GM18520 (cell line): Measurements from ENCODE around the gene BAIAP3.
"Not testable (repeated sequence)": the region's sequence is repeated elsewhere in the genome, so short reads cannot be mapped to it uniquely, and the experiment has no call there.

Experiments
- ATAC-seq: cut with Tn5 transposase; IDR thresholded peaks from one replicate; pipeline ENCODE4 v1.9.1; 2021; ENCODE audit not compliant: unreplicated experiment

Gene BAIAP3, protein sequence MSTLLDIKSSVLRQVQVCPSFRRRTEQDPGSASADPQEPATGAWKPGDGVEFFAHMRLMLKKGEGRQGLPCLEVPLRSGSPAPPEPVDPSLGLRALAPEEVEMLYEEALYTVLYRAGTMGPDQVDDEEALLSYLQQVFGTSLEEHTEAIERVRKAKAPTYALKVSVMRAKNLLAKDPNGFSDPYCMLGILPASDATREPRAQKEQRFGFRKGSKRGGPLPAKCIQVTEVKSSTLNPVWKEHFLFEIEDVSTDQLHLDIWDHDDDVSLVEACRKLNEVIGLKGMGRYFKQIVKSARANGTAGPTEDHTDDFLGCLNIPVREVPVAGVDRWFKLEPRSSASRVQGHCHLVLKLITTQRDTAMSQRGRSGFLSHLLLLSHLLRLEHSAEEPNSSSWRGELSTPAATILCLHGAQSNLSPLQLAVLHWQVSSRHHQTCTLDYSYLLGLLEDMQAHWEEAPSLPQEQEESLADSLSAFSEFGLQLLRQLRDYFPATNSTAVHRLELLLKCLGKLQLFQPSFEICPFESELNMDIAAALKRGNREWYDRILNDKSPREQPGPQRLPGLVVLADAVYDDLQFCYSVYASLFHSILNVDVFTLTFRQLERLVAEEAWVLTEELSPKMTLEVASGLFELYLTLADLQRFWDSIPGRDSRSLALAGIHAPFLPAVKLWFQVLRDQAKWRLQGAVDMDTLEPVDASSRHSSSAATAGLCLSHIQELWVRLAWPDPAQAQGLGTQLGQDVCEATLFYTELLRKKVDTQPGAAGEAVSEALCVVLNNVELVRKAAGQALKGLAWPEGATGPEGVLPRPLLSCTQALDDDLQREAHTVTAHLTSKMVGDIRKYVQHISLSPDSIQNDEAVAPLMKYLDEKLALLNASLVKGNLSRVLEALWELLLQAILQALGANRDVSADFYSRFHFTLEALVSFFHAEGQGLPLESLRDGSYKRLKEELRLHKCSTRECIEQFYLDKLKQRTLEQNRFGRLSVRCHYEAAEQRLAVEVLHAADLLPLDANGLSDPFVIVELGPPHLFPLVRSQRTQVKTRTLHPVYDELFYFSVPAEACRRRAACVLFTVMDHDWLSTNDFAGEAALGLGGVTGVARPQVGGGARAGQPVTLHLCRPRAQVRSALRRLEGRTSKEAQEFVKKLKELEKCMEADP

DNA sequence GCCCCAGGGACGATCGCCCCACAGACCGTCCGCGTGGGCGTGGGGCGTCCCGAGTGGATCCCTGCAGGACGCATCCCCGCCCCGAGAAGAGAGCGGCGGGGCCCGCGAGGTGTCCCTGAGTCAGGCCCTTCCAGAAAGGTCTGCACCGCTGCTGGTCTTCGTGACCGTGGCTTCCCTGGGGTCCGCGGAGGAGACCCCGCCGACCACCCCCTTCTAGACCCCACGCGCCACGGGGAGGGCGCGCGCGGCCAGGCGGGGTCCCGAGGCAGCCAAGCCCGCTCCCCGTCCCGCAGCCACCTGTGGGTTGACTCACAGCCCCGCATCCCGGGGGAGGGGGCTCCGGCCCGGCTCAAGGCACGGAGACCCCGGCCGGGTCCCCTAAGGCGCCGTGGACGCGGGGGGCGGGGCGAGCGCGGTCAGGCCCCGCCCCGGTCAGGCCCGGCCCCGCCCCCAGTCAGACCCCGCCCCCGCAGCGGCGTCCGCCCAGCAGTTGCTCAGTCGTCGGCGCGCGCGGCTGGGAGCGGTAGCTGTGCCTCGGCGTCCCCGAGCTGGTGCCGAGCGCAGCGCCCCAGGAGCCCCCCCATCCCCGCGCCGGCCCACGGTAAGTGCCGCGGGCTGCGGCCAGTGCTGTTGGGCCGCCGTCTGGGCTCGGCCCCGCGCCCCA, at the start of gene BAIAP3:
TSS of gene BAIAP3 (plus strand) at position 497 of the 664 bp plus-strand sequence. CDS start 4,905 bp downstream, outside the sequence.
- no peak for ATAC-seq

DNA sequence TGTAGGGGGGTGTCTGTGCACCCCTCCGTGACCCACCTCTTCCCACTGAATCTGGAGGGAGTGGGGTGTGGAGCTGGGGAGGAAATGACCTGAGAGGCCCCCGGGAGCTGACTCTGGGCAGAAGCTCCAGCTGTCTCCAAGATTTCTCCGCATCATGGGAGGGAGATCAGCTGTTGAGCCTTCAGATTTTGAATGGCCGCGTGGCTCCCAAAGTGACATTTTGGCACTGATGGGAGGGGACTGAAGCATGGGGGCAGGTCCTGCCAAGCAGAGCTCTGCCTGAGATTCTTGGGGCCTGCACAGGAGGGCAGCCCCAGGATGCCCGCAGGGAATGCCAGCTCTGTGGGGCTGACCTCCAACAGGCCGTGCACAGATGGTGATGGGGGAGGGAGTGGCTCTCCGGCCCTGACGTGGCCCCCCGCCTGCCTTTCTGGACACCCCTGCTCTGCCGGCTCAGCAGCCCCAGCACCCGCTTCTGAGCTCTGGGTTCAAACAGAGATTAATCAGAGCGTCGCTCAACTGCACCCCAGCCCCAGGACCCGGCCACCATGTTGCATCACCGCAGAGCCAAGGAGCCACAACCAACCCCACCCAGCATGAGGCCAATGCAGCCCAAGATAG, 49.3 kb upstream of the BAIAP3 start:
- no peak for ATAC-seq

DNA sequence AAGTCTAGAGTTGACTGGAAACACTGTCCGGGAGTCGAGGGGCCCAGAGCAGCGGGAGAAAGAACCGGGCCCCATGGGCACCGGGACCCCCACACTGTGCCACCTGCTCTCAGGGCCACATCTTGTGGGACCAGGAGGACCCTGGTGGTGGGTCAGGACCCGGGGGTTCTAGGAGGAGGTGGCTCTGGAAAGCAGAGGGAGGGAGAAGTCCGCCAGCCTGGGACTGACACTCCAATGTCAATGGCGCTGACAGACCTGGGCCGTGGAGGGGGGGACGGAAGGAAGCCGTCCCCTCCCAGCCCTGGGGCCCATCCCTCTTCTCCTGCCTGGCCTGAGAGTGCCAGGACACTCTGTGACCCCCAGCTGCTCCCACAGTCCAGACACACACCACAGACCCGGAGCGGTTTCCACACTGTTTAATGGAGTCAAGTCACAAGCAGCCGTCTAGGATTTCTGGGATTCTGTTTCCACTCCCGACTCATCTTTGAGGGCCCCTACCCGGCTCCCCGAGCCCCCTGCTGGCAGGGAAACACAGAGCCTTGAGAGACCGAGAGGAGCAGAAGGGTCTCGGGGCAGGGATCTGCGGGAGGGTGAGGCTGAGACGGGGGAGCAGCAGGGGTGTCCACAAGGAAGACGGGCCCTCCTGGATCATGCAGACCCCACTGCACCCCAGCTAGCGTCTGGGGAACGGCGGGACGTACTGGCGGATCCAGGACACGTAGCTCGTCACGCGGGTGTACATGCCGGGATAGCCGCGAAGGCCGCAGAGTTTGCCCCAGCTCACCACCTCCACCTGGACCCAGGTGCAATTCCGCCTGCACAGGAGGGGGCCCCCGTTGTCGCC, 47.6 kb upstream of the BAIAP3 start:
- ATAC-seq = no peak

DNA sequence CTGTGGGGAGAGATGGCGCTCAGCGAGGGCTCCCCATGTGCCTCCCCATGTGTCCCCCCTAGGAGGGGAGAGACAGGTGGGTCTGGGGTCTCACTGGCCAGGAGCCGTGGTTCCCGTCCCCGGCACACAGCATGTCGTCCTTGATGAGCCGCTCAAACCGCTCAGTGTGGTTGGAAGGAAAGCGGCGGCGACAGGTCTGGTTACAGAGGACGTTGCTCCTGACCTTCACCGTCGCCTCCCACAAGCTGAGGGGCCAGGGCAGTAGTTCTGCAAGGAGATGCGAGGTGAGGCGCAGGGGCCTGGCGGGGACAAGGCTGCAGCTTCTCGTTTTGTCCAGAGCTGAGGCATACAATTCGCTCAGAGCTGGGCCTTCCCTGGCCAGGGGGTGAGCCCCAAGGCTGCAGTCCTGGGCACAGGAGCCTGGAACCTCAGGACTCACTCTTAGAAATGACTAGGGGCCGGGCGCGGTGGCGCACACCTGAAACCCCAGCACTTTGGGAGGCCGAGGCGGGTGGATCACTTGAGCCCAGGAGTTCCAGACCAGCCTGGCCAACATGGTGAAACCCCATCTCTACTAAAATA, 46.8 kb upstream of the BAIAP3 start:
- ATAC-seq = no peak

DNA sequence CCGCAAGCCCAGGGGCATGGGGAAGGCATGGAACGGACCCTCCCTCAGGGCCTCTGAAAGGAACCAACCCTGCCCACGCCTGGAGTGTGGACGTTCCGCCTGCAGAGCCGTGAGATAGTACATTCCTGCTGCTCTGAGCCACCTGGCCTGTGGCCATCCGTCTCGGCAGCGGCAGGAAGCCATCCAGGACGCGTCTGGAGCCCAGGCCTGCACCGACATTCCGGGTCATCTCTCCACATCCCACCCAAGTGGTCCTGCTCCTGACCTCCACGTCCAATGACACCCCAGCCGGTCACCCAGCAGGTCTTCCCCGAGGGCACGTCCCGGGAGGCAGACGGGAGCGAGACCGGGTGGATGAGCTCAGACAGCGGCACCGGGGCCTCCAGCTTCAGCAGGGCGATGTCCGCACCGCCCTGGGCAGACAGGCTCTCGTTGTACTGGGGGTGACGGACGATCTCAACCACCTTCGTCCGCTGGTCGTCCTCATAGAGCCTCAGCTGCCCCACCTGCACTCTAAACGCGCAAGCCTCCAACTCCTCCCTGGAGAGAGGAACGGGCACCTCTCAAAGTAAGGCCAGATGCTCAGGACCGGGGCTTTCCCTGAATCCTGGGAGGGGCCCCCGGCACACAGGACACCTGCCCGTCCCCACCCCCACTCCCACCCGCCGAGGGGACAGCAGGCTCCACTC, 45.3 kb upstream of the BAIAP3 start:
- ATAC-seq = no peak

DNA sequence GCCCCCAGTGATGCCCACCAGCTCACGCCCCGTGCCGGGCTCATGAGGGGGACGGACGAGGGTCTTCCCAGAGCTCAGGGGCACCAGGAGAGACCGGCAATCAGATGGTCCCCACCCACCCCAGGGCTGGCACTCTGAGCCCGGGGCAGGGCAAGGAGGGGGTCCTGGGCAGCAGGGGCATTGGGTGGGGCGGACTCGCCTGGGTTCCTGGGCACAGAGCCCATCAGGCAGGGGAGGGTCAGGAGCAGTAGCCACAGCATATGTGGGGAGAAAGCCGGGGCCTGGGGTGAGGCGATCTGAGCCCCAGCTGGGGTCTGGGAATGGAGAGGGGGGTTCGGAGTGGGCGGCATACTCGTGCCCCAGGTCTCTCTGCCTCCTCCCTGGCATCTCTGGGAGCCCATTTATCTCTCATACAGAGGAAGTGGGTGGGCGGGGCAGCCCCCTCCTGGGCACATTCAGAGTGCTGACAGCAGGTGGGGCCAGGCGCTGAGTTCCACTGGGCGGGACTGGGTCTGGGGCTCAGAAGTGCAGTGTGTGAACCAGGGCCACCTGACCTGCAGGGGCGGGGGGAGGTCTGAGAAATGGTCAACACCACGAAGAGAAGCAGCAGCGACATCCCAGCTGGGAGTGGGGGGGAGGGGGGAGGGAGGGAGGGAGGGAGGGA, 44.5 kb upstream of the BAIAP3 start:
- ATAC-seq = no peak

DNA sequence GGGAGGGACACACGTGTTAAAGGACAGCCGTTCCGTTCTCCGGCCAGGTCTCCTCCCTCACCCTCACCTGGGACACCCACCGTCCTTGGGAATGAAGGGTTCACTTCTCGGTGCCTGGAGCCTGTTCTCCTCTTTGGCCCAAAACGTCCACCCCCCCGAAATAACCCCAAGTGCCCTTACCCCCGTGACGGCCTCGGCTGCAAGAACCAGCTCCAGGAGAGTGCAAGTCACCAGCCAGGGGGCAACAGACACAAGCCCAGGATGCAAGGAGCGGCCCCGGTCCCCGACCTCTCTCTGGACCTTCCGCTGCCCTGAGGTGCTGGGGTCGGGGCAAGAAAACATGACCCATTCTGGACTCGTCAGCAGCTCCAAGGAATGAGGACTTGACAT, 44.0 kb upstream of the BAIAP3 start:
- no peak for ATAC-seq

DNA sequence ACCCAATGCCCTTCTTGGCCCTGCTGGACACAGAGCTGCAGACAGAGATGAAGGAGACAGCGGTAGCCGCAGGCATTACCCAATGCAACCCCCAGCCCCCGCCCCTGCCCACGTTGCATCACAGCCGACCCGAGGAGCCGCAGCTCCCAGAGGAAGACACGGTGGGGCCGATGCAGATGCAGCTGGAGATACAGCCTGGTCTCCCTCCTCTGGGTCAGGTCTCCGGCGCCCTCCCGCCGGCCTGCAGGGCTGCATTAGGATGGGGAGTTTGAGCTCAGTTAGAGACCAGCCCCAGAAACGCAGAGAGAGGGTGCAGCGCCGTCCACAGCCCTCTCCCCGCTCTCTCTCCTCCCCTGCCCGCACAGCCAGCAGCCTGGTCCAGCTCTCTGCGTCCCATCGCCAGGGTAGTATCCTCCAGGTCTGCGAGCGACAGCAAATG, 43.4 kb upstream of the BAIAP3 start:
- no peak for ATAC-seq

DNA sequence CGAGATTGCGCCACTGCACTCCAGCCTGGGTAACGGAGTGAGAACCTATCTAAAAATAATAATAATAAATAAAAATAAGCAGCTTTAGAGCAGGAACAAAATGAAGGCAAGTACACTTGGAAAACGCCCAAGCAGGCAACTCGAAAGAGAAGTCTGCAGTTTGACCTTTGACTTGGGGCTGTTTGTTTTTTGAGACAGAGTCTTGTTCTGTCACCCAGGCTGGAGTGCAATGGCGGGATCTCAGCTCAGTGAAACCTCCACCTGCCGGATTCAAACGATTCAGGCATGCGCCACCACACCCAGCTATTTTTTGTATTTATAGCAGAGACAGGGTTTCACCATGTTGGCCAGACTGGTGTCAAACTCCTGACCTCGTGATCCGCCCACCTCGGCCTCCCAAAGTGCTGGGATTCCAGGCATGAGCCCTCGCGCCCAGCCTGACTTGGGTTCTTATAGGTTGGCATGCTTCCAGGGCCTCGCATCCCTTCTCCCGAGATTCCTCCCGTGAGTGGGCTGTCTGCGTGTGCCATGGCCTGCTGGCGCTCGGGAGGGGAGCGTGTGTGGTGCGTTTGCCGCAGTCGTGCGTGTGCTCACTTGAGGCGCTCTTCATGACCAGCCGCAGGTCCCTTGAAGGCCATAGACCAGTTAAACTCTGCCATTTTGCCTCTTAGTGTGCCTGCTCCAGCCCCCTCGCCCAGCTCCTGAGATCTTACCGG, 42.4 kb upstream of the BAIAP3 start:
- ATAC-seq = no peak

DNA sequence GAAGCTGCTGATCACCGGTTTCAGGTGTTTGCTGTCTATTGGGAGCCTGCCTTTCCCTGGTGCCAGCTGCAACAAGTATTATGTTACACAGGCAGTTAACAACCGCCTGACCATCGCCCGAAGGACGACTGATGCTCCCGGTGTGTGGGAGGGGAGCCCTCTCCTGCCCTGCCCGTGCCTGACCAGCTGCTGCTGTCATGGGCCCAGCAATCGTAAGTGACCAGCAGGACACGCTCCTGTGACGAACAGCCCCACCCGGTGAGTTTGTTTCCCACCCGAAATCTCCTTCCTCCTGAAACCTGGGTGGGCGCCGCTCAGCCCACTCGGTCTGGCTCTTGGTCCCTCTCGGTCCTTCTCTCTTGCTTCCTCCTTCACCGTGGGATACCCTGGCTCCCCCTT, 41.9 kb upstream of the BAIAP3 start:
- no peak for ATAC-seq

DNA sequence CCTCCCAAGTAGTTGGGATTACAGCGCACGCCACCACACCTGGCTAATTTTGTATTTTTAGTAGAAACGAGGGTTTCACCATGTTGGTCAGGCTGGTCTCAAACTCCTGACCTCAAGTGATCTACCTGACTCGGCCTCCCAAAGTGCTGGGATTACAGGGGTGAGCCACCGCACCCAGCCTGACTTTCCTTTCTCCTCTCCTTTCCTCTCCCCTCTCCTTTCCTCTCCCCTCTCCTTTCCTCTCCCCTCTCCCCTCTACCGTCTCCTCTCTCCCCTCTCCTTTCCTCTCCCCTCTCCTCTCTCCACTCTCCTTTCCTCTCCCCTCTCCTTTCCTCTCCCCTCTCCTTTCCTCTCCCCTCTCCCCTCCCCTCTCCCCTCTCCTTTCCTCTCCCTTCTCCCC, 41.2 kb upstream of the BAIAP3 start:
- ATAC-seq = not testable (repeated sequence)

DNA sequence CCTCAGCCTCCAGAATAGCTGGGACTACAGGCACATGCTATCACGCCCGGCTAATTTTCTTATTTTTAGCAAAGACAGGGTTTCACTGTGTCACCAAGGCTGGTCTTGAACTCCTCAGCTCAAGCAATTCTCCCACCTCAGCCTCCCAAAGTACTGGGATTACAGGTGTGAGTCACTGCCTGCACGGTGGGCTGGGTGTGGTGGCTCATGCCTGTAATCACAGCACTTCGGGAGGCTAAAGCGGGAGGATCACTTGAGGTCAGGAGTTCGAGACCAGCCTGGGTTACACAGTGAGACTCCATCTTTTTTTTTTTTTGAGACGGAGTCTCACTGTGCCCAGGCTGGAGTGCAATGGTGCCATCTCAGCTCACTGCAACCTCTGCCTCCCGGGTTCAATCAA, 40.6 kb upstream of the BAIAP3 start:
- not testable (repeated sequence) for ATAC-seq

DNA sequence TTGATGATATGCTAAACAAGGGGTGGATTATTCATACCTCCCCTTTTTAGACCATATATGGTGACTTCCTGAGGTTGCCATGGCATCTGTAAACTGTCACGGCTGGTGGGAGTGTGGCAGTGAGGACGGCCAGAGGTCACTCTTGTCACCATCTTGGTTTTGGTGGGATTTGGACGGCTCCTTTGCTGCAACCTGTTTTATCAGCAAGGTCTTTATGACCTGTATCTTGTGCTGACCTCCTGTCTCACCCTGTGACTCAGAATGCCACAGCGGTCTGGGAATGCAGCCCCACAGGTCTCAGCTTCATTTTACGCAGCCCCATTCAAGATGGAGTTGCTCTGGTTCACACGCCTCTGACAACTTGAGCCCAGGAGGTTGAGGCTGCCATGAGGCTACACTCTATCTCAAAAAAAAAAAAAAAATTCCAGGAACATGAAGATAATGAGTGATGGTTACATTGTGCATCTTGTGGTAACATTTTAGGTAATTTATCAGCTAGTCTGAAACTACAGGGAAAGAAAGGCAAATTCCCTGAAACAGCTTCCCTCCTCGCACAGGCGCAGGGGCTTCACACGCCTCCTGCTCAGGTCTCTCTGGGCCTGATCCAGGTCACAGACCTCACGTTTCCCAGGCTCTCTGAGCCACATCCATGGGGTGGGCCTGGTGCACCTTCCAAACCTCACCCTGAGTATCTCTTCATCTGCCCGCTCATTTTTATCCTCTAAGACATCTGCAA, 39.4 kb upstream of the BAIAP3 start:
- no peak for ATAC-seq

DNA sequence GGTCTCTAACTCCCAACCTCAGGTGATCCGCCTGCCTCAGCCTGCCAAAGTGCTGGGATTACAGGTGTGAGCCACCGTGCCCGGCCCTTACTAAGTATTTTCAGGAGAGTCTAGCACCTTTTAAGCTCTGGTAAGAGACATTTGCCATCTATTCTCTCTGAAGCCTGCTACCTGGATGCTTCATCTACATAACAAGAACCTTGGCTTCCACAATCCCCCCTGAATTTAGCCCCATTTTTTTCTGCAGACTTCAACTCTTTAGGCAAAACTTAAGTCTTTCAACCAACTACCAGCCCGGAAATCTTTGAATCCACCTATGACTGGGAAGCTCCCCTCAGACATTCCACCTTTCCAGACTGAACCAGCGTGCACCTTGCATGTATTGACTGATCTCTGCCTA, 38.0 kb upstream of the BAIAP3 start:
- ATAC-seq = no peak

DNA sequence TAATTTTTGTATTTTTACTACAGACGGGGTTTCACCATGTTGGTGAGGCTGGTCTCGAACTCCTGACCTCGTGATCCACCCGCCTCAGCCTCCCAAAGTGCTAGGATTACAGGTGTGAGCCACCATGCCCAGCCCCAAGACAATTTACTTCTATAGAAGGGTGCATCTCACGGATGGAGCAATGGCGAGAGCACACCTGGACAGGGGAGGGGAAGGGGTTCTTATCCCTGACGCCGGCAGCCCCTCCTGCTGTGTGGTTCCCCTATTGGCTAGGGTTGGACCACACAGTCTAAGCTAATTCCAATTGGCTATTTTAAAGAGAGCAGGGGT, 36.8 kb upstream of the BAIAP3 start:
- not testable (repeated sequence) for ATAC-seq

DNA sequence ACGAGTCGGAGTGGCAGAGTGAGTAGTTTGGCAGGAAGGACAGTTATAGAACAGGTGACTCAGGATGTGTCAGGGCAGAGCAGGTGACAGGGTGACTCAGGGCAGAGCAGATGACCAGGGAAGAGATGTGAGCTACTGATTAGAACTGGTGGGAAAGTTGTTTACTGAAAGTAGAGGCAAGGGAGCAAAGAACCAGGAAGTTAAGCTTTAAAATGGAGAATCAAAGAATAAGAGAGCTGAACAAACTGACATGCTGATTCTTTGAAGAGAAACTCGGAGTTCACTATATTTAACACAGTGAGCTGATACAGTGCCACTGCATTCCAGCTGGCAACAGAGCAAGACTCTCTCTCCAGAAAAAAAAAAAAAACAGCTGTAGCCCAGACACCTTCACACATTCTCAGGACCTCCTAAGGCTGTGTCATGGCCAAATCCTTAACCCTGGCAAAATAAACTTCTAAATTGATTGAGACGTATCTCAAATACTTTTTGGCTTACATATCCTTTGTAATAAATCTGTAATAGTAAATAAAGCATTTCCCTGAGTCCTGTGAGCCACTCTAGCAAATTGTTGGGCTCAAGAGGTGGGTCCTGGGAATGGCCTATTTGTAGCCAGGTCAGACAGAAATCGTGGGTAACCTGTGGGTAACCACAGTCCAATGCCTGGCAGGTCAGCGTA, 36.3 kb upstream of the BAIAP3 start:
- ATAC-seq = no peak
